K562 (cell line): ENCODE results near the gene CHPF. TPM values are rescaled to one million over a fixed set of nuclear protein-coding genes. Genes with fewer than 3 reads are reported as not detected.

Experiments used
- ASH1L ChIP-seq: fragments of 450-650 bp; IDR thresholded peaks from 2 replicates; pipeline ENCODE4 v1.6.1; 2018; ENCODE audit warnings: borderline replicate concordance, mild to moderate bottlenecking, low read depth; ENCODE audit not compliant: partially characterized antibody
- CSDE1 ChIP-seq, 2 experiments: fragments of 450-650 bp; IDR thresholded peaks; 2 replicates each; pipeline ENCODE4 v1.6.1; 2016; ENCODE audit warnings: mild to moderate bottlenecking in 1 of 2
- CTCF ChIP-seq, 3 experiments: IDR thresholded peaks in 2 of 3; conservative IDR thresholded peaks in 1 of 3; 2 replicates each; pipeline ENCODE4 v1.5.1; 2011 to 2012; ENCODE audit warnings: low read length in 3 of 3, mild to moderate bottlenecking in 3 of 3, control low read depth in 2 of 3, improper control_type of control experiment in 1 of 3, inconsistent platforms in 1 of 3, low read depth in 1 of 3, mixed read lengths in 1 of 3, moderate library complexity in 1 of 3; ENCODE audit not compliant: insufficient read depth in 2 of 3
- HLTF ChIP-seq: fragments of 450-650 bp; IDR thresholded peaks from 2 replicates; pipeline ENCODE4 v1.6.1; 2016
- HMG20B ChIP-seq: fragments of 250-450 bp; sonication (Bioruptor Pico); IDR thresholded peaks from 2 replicates; pipeline ENCODE4 v1.5.0; 2021; ENCODE audit warnings: mild to moderate bottlenecking
- PCBP2 ChIP-seq: fragments of 200-400 bp; formaldehyde crosslinking; IDR thresholded peaks from 2 replicates; pipeline ENCODE4 v1.6.1; 2018; ENCODE audit warnings: low read length, low read depth, mild to moderate bottlenecking, moderate library complexity; ENCODE audit not compliant: poor library complexity, severe bottlenecking
- SMAD2 ChIP-seq: fragments of 150-350 bp; IDR thresholded peaks from 2 replicates; pipeline ENCODE4 v1.6.1; 2014; ENCODE audit warnings: low read depth, mild to moderate bottlenecking, low read length
- SREBF1 ChIP-seq: fragments of 150-350 bp; IDR thresholded peaks from 2 replicates; pipeline ENCODE4 v1.6.1; 2014; ENCODE audit warnings: antibody characterized with exemption, low read depth, low read length, borderline replicate concordance
- TCF7L2 ChIP-seq: fragments of 150-350 bp; IDR thresholded peaks from 2 replicates; pipeline ENCODE4 v1.6.1; 2016; ENCODE audit warnings: low read depth, mild to moderate bottlenecking, low read length, moderate library complexity
- XRCC5 ChIP-seq: fragments of 200-400 bp; formaldehyde crosslinking; IDR thresholded peaks from 2 replicates; pipeline ENCODE4 v1.6.1; 2017; ENCODE audit warnings: low read depth, mild to moderate bottlenecking, low read length
- ZNF436 ChIP-seq: fragments of 250-450, 450-650 bp; sonication (Bioruptor Pico); formaldehyde crosslinking; IDR thresholded peaks from 2 replicates; pipeline ENCODE4 v1.7.0; 2020; ENCODE audit warnings: mild to moderate bottlenecking
- ZNF699 ChIP-seq: fragments of 250-450 bp; sonication (Bioruptor Pico); IDR thresholded peaks from 2 replicates; pipeline ENCODE4 v1.8.0; 2021; ENCODE audit warnings: mild to moderate bottlenecking, moderate library complexity; ENCODE audit not compliant: insufficient replicate concordance
- ZNF830 ChIP-seq: fragments of 250-450 bp; sonication (Bioruptor Pico); IDR thresholded peaks from 2 replicates; pipeline ENCODE4 v1.5.0; 2021; ENCODE audit warnings: mild to moderate bottlenecking
- polyA plus RNA-seq, 8 experiments: library from polyadenylated mRNA; depleted of rRNA in 4 of 8; stranded (reverse) in 5 of 8; unstranded in 3 of 8; fragments of >200 nt; fragmentation: Nextera tagmentation in 2 of 8; fragmentation: Illumina TruSeq in 1 of 8; extraction: Ambion mirVana in 2 of 8; extraction: Trizol in 1 of 8; gene quantifications; 2 replicates each; pipeline versions ENCODE4 v1.2.1 to v1.2.3, GENCODE V29; 2011 to 2014; ENCODE audit warnings: inconsistent platforms in 1 of 8, missing spikeins in 1 of 8
- total RNA-seq, 7 experiments: library from RNA; depleted of rRNA in 6 of 7; stranded (reverse); fragments of >200 nt in 6 of 7; fragmentation: Illumina TruSeq in 2 of 7; extraction: Trizol in 2 of 7; gene quantifications; 2 replicates each; pipeline versions ENCODE4 v1.2.1 to v1.2.3, GENCODE V29; 2011 to 2021; ENCODE audit warnings: low replicate concordance in 1 of 7

CHPF gene
- total and polyA plus RNA-seq, 9 of the 15 experiments (the other 6 are each of a cell fraction or from before 2014, with no cell fraction given): 0.15 to 57.2 (median 7.9) TPM

- no peak for TF ChIP-seq PCBP2
- TF ChIP-seq HLTF: no peak
- TF ChIP-seq SMAD2: no peak
- TF ChIP-seq XRCC5: no peak
- no peak for TF ChIP-seq ZNF699
- TF ChIP-seq TCF7L2: no peak
- TF ChIP-seq ASH1L: no peak
- no peak for TF ChIP-seq ZNF436 (CRISPR knock-in tag)
- no peak for TF ChIP-seq SREBF1
- TF ChIP-seq ZNF830 (CRISPR knock-in tag): no peak
- TF ChIP-seq CTCF (IDR thresholded peaks at IDR 0.05 in 2 of 3, conservative IDR thresholded peaks at IDR 0.05 in 1 of 3; ENCODE audit: insufficient read depth in 2 of 3, low read depth in 1 of 3, low read length in 3 of 3): 0 out of 6 replicates have a peak, but pooled peaks of 1 of the 3 experiments have one; percentile 24
- TF ChIP-seq CSDE1 (IDR thresholded peaks at IDR 0.05): no peak
- TF ChIP-seq HMG20B (CRISPR knock-in tag): no peak
Measured at GRCh38 chr2:219551441-219552381, 8.1 kb upstream of the CHPF start (continued).
